ENCODE measurements around the gene GJA3. TPM values are rescaled to one million over a fixed set of nuclear protein-coding genes. Genes with fewer than 3 reads are reported as not detected.

The GJA3 gene
- total and polyA plus RNA-seq, 9 of the 15 experiments (the other 6 are each of a cell fraction or from before 2014, with no cell fraction given), result 0.03 to 0.13 (median 0.04) TPM; not detected in 4

DNA sequence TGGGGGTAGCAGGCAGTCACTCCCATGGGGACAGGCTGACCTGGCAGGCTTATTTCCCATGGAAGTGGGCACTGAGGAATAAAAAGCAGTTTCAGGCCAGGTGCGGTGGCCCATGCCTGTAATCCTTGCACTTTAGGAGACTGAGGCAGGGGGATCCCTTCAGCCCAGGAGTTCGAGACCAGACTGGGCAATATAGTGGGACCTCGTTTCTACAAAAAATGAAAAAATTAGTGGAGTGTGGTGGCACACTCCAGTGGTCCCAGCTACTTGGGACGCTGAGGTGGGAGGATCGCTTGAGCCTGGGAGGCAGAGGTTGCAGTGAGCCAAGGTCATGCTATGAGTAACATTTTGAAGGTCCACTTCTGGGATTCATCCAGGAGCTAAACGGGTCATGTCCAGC, 25.9 kb upstream of the GJA3 start (continued):
- TF ChIP-seq, protein P1, sequence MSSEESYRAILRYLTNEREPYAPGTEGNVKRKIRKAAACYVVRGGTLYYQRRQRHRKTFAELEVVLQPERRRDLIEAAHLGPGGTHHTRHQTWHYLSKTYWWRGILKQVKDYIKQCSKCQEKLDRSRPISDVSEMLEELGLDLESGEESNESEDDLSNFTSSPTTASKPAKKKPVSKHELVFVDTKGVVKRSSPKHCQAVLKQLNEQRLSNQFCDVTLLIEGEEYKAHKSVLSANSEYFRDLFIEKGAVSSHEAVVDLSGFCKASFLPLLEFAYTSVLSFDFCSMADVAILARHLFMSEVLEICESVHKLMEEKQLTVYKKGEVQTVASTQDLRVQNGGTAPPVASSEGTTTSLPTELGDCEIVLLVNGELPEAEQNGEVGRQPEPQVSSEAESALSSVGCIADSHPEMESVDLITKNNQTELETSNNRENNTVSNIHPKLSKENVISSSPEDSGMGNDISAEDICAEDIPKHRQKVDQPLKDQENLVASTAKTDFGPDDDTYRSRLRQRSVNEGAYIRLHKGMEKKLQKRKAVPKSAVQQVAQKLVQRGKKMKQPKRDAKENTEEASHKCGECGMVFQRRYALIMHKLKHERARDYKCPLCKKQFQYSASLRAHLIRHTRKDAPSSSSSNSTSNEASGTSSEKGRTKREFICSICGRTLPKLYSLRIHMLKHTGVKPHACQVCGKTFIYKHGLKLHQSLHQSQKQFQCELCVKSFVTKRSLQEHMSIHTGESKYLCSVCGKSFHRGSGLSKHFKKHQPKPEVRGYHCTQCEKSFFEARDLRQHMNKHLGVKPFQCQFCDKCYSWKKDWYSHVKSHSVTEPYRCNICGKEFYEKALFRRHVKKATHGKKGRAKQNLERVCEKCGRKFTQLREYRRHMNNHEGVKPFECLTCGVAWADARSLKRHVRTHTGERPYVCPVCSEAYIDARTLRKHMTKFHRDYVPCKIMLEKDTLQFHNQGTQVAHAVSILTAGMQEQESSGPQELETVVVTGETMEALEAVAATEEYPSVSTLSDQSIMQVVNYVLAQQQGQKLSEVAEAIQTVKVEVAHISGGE (CRISPR knock-in tag; IDR thresholded peaks at IDR 0.05), result no peak
- TF ChIP-seq ZNF140 (CRISPR knock-in tag; IDR thresholded peaks at IDR 0.05), result no peak
- no peak for TF ChIP-seq CBX1 (IDR thresholded peaks at IDR 0.05; ENCODE audit: low read depth)

GRCh38 chr13:20185366-20186056, 24.7 kb upstream of the GJA3 start:
- Histone ChIP-seq H3K27me3 (ENCODE audit: control insufficient read depth in 2 of 2, insufficient read depth in 2 of 2, low read length in 2 of 2) (peaks cover 15 to 16% of the 10 kb centered on the region in 2 experiments; a peak in 4 of 5 replicates), H4K20me1 (replicated peaks; ENCODE audit: control insufficient read depth, insufficient read depth, low read length) (no peaks in the 10 kb centered on the region), H3K9ac (ENCODE audit: insufficient read depth in 1 of 2, low read depth in 2 of 2, low read length in 2 of 2) (no peak overlapping the region), H3K4me2 (ENCODE audit: insufficient read depth, low read length) (no peak overlapping the region), H3K9me1 (ENCODE audit: control insufficient read depth, insufficient read depth, low read length) (no peaks in the 10 kb centered on the region), H2AFZ (ENCODE audit: low read depth, low read length) (no peak overlapping the region), H3K36me3 (ENCODE audit: control insufficient read depth, insufficient read depth, low read length) (no peaks in the 10 kb centered on the region), H3K4me3 (no peak overlapping the region), H3K79me2 (ENCODE audit: control insufficient read depth, insufficient read depth, low read length) (no peaks in the 10 kb centered on the region), H3K27ac (ENCODE audit: extremely low read depth, low read depth, low read length) (no peak overlapping the region), H3K9me3 (replicated peaks; ENCODE audit: control insufficient read depth, insufficient read depth, low read depth, low read length) (no peaks in the 10 kb centered on the region), H3K4me1 (replicated peaks in 1 of 2; ENCODE audit: control insufficient read depth in 2 of 2, insufficient read depth in 2 of 2, low read length in 2 of 2) (peaks cover 0 to 4% of the 10 kb centered on the region in 2 experiments; a peak in 1 of 5 replicates)
- CTCF ChIA-PET (ENCODE audit: low intra/inter-chr PET ratio), result no interaction called here
- BruUV-seq (replicated peaks), result no TSS peak
- ATAC-seq, result no peak
- POLR2A ChIA-PET, result interaction anchor here (0.8 to 1.4 kb wide), 2 partner anchors 9 to 12 kb away, joined by 3 to 4 read pairs; no protein-coding TSS in a partner anchor
- no peak for FAIRE-seq
- no peak for DNase-seq (ENCODE audit: extremely low read depth in 1 of 4, low spot score in 3 of 4)
- 3% methylated on average over 12 of the region's 12 CpGs for WGBS (ENCODE audit: insufficient coverage, low coverage, missing lambda C conversion rate)
- in situ Hi-C loops (cut with MboI), result no loop called here
- intact Hi-C loops (cut with micrococcal nuclease), result no loop called here
- TF ChIP-seq C11orf30 (IDR thresholded peaks at IDR 0.05; ENCODE audit: low read depth) (no peak), JUN (IDR thresholded peaks at IDR 0.05; ENCODE audit: borderline replicate concordance, low read depth, low read length) (no peak), JUN (CRISPR knock-in tag; IDR thresholded peaks at IDR 0.05; ENCODE audit: borderline replicate concordance) (no peak), RFX5 (IDR thresholded peaks at IDR 0.05; ENCODE audit: low read depth, low read length) (no peak), HSF4 (CRISPR knock-in tag; IDR thresholded peaks at IDR 0.05; ENCODE audit: borderline replicate concordance) (no peak), RBM17 (IDR thresholded peaks at IDR 0.05; ENCODE audit: borderline replicate concordance, low read depth, low read length) (no peak), CXXC5 (CRISPR knock-in tag; IDR thresholded peaks at IDR 0.05) (no peak), ZNF644 (tag; IDR thresholded peaks at IDR 0.05; ENCODE audit: low read depth) (no peak), EP400 (IDR thresholded peaks at IDR 0.05) (no peak), SETDB1 (IDR thresholded peaks at IDR 0.05; ENCODE audit: low read length) (no peak), ZNF324 (CRISPR knock-in tag; IDR thresholded peaks at IDR 0.05) (no peak)
